Astrocyte (in vitro differentiated cells and primary cell): ENCODE results near the gene NEUROG1. TPM values are rescaled to one million over a fixed set of nuclear protein-coding genes. Genes with fewer than 3 reads are reported as not detected.

Experiments used
- DNase-seq: peaks from one replicate; pipeline ENCODE4 v3.0.0-alpha.2; 2010; ENCODE audit warnings: low read depth
- FAIRE-seq: peaks from 2 replicates; lab custom pipeline; 2011; peaks lifted over from hg19 to GRCh38; lab: Jason Lieb, UNC
- H2AFZ ChIP-seq: 2 replicates; pipeline ENCODE4 v1.6.0; 2012; ENCODE audit warnings: low read depth, low read length, inconsistent platforms
- H3K27ac ChIP-seq: 2 replicates; pipeline ENCODE4 v1.5.1; 2011; ENCODE audit warnings: low read depth, low read length, inconsistent platforms
- H3K27me3 ChIP-seq: 2 replicates; pipeline ENCODE4 v1.6.0; 2011; ENCODE audit warnings: low read length, inconsistent platforms; ENCODE audit not compliant: insufficient read depth
- H3K36me3 ChIP-seq: 2 replicates; pipeline ENCODE4 v1.5.1; 2011; ENCODE audit warnings: low read length, inconsistent platforms; ENCODE audit not compliant: insufficient read depth
- H3K4me1 ChIP-seq: 2 replicates; pipeline ENCODE4 v1.5.1; 2011; ENCODE audit warnings: low read length, inconsistent platforms; ENCODE audit not compliant: insufficient read depth
- H3K4me2 ChIP-seq: 2 replicates; pipeline ENCODE4 v1.6.0; 2012; ENCODE audit warnings: low read length, inconsistent platforms
- H3K4me3 ChIP-seq: 2 replicates; pipeline ENCODE4 v1.5.1; 2011; ENCODE audit warnings: low read depth, mild to moderate bottlenecking, low read length, inconsistent platforms; ENCODE audit not compliant: insufficient read depth
- H3K79me2 ChIP-seq: 2 replicates; pipeline ENCODE4 v1.6.0; 2012; ENCODE audit warnings: mild to moderate bottlenecking, low read length, inconsistent platforms; ENCODE audit not compliant: insufficient read depth
- H3K9ac ChIP-seq: 2 replicates; pipeline ENCODE4 v1.6.0; 2012; ENCODE audit warnings: mild to moderate bottlenecking, low read length, inconsistent platforms
- H3K9me3 ChIP-seq: 2 replicates; pipeline ENCODE4 v1.5.1; 2012; ENCODE audit warnings: low read depth, mild to moderate bottlenecking, low read length, inconsistent platforms; ENCODE audit not compliant: insufficient read depth
- H4K20me1 ChIP-seq: 2 replicates; pipeline ENCODE4 v1.6.0; 2012; ENCODE audit warnings: low read length, inconsistent platforms; ENCODE audit not compliant: insufficient read depth
- H3K27ac Mint-ChIP-seq: one replicate; pipeline ENCODE4 v1.8.0; 2021; ENCODE audit warnings: mild to moderate bottlenecking, mixed read lengths; ENCODE audit not compliant: unreplicated experiment
- H3K27me3 Mint-ChIP-seq: one replicate; pipeline ENCODE4 v1.8.0; 2021; ENCODE audit warnings: low read depth, mixed read lengths; ENCODE audit not compliant: unreplicated experiment
- H3K36me3 Mint-ChIP-seq: one replicate; pipeline ENCODE4 v1.8.0; 2021; ENCODE audit warnings: low read depth, mixed read lengths; ENCODE audit not compliant: unreplicated experiment
- H3K4me1 Mint-ChIP-seq: one replicate; pipeline ENCODE4 v1.8.0; 2021; ENCODE audit warnings: low read depth, mixed read lengths; ENCODE audit not compliant: unreplicated experiment
- H3K4me3 Mint-ChIP-seq: one replicate; pipeline ENCODE4 v1.8.0; 2021; ENCODE audit warnings: mild to moderate bottlenecking, moderate library complexity, mixed read lengths; ENCODE audit not compliant: unreplicated experiment
- H3K9me3 Mint-ChIP-seq: one replicate; pipeline ENCODE4 v1.8.0; 2021; ENCODE audit warnings: mild to moderate bottlenecking, mixed read lengths; ENCODE audit not compliant: unreplicated experiment
- CTCF ChIP-seq: IDR thresholded peaks from 2 replicates; pipeline ENCODE4 v1.5.1; 2011; ENCODE audit warnings: low read depth, mild to moderate bottlenecking, inconsistent platforms, low read length, moderate library complexity; ENCODE audit not compliant: insufficient read depth
- EZH2 ChIP-seq: IDR thresholded peaks from 2 replicates; pipeline ENCODE4 v1.6.1; 2012; ENCODE audit warnings: mild to moderate bottlenecking, low read length, inconsistent platforms; ENCODE audit not compliant: insufficient read depth
- total RNA-seq: library from RNA; stranded (reverse); gene quantifications from 2 replicates; pipeline ENCODE4 v1.2.1, GENCODE V29; 2021

The NEUROG1 gene
- total RNA-seq, 1 donor from 2014 or later = not detected

DNA sequence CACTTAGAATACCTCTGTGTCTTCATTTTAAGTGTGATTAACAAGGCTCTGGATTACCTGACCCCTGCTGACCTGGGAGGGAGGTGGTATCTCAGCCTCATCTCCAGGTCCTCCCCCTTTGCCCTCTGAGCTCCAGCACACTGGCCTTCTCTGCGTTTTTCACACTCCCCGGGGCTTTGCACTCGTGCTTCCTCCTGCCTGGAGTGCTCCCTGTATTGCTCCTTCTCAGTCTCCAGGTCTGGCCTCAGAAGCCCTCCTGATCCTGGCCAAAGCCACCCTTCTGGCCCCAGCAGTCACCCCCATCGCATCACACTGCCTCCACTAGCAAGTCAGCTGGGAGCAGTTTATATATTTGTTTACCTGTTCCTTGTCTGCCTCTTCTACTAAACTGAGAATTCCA is 13.6 kb upstream of the NEUROG1 start:
- H4K20me1 ChIP-seq = peaks cover 4% of the 10 kb centered on the region
- no peak for FAIRE-seq
- no peak overlapping the region for H2AFZ ChIP-seq
- Mint-ChIP-seq H3K27me3 (peaks cover 91% of the 10 kb centered on the region), H3K27ac (no peak overlapping the region), H3K9me3 (no peaks in the 10 kb centered on the region), H3K4me1 (no peaks in the 10 kb centered on the region), H3K4me3 (no peak overlapping the region), H3K36me3 (no peaks in the 10 kb centered on the region)
- DNase-seq = no peak
- H3K27ac ChIP-seq = no peak overlapping the region
- no peaks in the 10 kb centered on the region for H3K79me2 ChIP-seq
- H3K27me3 ChIP-seq = peaks cover 57% of the 10 kb centered on the region
- no peak overlapping the region for H3K4me2 ChIP-seq
- H3K9me3 ChIP-seq = no peaks in the 10 kb centered on the region
- no peaks in the 10 kb centered on the region for H3K4me1 ChIP-seq
- no peak overlapping the region for H3K4me3 ChIP-seq
- TF ChIP-seq CTCF (no peak), EZH2 (no peak)
- H3K9ac ChIP-seq = no peak overlapping the region
- H3K36me3 ChIP-seq = no peaks in the 10 kb centered on the region

DNA sequence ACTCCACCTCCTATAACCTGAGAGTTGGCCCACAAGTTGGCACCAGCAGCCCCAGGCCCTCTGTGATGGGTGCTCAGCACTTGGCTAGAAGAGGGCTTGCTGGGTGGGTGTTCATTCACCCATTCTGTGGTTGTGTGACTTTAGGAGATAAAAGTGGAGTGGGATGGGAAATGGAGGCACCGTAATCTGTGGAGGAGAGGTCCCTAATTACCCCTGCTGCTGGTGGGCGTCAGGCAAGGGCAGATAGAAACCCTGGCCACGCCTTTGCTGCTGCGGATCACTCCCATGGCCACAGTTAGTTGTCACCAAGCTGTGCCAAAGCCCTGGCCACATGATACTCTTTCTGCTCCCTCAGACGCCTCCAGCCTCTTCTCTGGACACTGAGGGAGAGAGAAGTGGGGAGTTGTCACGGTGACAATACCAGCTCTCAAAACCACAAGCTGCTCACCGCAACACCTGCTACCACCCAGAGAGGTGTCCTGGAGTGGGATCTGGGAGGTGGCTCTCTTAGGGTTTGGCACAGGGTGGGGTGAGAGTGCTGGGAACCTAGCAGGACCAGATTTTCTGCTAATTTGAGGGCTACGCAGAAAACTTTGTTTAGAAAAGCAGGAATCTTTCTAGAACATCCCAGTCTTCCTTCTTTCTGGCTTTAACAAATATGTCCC is 12.0 kb upstream of the NEUROG1 start:
- peaks cover 1% of the 10 kb centered on the region for H3K4me1 Mint-ChIP-seq
- Histone ChIP-seq H3K27me3 (peaks cover 74% of the 10 kb centered on the region), H3K27ac (no peak overlapping the region), H2AFZ (no peak overlapping the region), H3K36me3 (no peaks in the 10 kb centered on the region), H3K4me3 (no peak overlapping the region), H3K9me3 (no peaks in the 10 kb centered on the region), H3K9ac (no peak overlapping the region), H3K4me2 (no peak overlapping the region), H3K79me2 (no peaks in the 10 kb centered on the region), H4K20me1 (peaks cover 4% of the 10 kb centered on the region), H3K4me1 (peaks cover 9% of the 10 kb centered on the region)
- H3K27me3 Mint-ChIP-seq = peaks cover 90% of the 10 kb centered on the region
- no peak overlapping the region for H3K4me3 Mint-ChIP-seq
- no peak overlapping the region for H3K27ac Mint-ChIP-seq
- no peaks in the 10 kb centered on the region for H3K9me3 Mint-ChIP-seq
- no peak for DNase-seq
- no peak for FAIRE-seq
- TF ChIP-seq CTCF (no peak), EZH2 (no peak)
- H3K36me3 Mint-ChIP-seq = no peaks in the 10 kb centered on the region

DNA sequence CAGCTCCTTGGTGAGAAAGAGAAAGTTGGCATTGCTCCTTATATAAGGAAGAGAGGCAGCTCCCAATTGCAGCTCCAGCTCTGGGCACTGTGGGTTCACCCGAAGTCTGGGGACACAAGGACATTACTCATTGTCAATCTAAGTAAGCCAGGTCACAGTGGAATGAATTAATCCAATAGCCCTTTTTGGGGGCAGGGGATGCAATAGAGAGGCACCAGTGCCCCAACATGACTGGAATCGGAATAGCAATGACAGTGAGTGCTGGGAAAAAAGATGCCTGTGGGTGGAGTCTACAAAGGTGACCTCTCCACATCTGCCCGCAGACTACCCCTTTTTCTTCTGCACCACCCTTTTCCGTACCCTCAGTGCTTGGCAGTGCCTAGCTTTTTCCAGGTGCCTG is 11.1 kb upstream of the NEUROG1 start:
- H2AFZ ChIP-seq = no peak overlapping the region
- Mint-ChIP-seq H3K27me3 (peaks cover 92% of the 10 kb centered on the region), H3K9me3 (no peaks in the 10 kb centered on the region), H3K27ac (no peak overlapping the region), H3K4me1 (peaks cover 1% of the 10 kb centered on the region), H3K36me3 (no peaks in the 10 kb centered on the region), H3K4me3 (no peak overlapping the region)
- H3K27me3 ChIP-seq = peaks cover 82% of the 10 kb centered on the region
- H3K9me3 ChIP-seq = no peaks in the 10 kb centered on the region
- peaks cover 9% of the 10 kb centered on the region for H3K4me1 ChIP-seq
- DNase-seq (no peak), FAIRE-seq (no peak)
- H3K79me2 ChIP-seq = no peaks in the 10 kb centered on the region
- TF ChIP-seq CTCF (no peak), EZH2 (no peak)
- H3K9ac ChIP-seq = no peak overlapping the region
- peaks cover 4% of the 10 kb centered on the region for H4K20me1 ChIP-seq
- no peaks in the 10 kb centered on the region for H3K36me3 ChIP-seq
- no peak overlapping the region for H3K4me3 ChIP-seq
- H3K27ac ChIP-seq = no peak overlapping the region
- H3K4me2 ChIP-seq = no peak overlapping the region
